NT2/D1 (cell line): ENCODE results near the gene CCL28.

ENCODE experiments used
- SUZ12 ChIP-seq: IDR thresholded peaks from 2 replicates; pipeline ENCODE4 v1.6.1; 2011; ENCODE audit not compliant: insufficient read length, insufficient read depth; ENCODE audit errors: extremely low read depth
- YY1 ChIP-seq: IDR thresholded peaks from 2 replicates; pipeline ENCODE4 v1.6.1; 2011; ENCODE audit not compliant: insufficient read length, insufficient read depth
- ZNF274 ChIP-seq: IDR thresholded peaks from 2 replicates; pipeline ENCODE4 v1.6.1; 2011; ENCODE audit warnings: mild to moderate bottlenecking, low read depth, low read length

DNA sequence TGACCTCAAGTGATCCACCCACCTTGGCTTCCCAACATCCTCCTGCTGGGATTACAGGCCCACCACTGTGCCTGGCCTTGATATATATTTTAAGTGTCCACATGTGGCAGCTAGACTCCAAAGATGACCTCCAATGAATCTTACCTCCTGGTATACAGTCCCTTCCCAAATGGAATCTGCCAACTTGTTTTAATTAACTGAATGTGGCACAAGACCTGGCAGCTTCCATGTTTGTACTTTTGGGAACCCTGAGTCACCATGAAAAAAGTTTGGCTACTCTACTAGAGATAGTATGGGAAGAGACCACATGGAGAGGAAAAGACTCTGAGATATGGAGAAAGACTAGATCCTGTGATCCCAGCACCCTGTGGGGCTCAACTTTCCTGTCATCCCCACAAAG lies 42.5 kb downstream of the CCL28 start:
- TF ChIP-seq YY1, result no peak
- no peak for TF ChIP-seq ZNF274
- TF ChIP-seq SUZ12, result no peak
